SIG-M5 treated with dmso at 0.1 percent for 504 hours (cell line): ENCODE measurements around the gene RPL26.

ENCODE experiments used
- DNase-seq: peaks from one replicate; lab custom pipeline; 2025; ENCODE audit not compliant: unreplicated experiment; lab: John Stamatoyannopoulos, UW

Gene RPL26

GRCh38 chr17:8332128-8332527 is 50.9 kb downstream of the RPL26 start:
- no peak for DNase-seq
